Activated CD8-positive, alpha-beta memory T cell treated with anti-CD3 and anti-CD28 coated beads, Interleukin-2, amount 50 U/mL, for 1 hour (primary cell): Measurements from ENCODE around the gene DAPL1.

Source experiments
- DNase-seq: peaks from one replicate; pipeline ENCODE4 v3.0.0-alpha.2; 2020; ENCODE audit errors: extremely low read depth

DAPL1 gene

GRCh38 chr2:158777077-158777476, 18.0 kb upstream of the DAPL1 start:
- DNase-seq, result no peak

DNA sequence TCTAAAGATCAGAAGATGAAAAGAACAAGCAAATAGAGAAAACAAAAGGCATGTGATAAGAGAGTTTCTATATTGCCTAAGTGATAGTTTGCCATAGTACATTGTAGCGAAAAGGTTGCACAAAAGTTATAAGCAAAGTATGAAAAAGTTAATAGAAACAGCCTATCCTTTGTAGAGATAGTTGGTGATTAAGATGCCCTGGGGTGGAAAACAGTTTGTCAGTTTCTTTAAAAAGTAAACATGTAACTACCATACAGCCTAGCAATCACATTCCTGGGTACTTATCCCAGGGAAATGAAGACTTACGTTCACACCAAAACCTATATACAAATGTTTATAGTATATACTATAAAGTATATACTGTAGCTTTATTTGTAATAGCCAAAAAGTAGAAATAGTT, 16.9 kb upstream of the DAPL1 start:
- DNase-seq, result no peak

GRCh38 chr2:158779621-158780020, 15.5 kb upstream of the DAPL1 start:
- DNase-seq, result no peak

DNA sequence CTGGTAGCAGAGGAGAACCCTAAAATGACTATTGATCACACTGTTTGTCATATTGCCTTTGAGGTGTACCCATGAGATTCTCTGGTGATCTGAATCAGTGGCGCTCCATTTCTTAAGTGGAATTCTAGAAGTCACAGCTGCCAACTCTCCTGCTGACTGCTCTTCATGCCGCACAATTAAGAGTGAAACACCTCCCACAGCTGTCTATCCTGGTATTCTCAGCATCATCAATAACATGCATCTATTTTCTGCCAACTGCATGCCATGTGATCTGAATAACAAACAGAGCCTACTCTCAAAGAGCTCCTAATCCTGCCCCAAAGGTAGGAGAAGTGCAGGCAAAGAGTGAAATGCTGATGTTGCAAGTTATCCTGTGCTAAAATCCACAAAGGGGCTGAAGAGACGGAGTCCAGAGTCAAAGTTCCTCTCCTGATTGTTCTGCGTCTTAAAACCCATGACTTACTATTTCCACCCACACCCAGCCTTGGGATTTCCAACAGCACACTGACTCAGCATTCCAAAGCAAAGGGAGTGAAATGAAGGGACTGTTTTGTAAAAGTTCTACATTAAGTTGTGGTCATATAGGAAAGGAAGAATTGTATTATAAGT, 13.7 kb upstream of the DAPL1 start:
- DNase-seq, result no peak

GRCh38 chr2:158782136-158782535, 13.0 kb upstream of the DAPL1 start:
- no peak for DNase-seq

GRCh38 chr2:158782616-158783015, 12.5 kb upstream of the DAPL1 start:
- no peak for DNase-seq

DNA sequence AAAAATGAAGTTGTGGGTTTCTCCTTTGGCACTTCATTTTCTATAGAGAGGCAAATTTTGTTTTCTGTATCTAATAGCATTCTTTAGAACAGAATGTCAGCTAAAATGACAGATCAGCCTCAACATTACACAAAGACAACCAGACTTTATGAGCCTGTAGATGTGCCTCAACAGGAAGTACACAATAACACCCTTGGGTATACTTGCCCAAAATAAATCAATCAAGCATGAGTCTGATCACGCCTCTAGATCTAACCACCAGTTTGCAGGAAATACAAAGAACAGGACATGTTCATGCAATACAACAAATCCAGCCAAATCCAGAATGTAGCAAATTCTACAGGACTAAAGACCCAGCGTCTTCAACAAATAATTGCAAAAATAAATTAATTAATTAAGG, 11.2 kb upstream of the DAPL1 start:
- no peak for DNase-seq

GRCh38 chr2:158786897-158787296, 8.2 kb upstream of the DAPL1 start:
- no peak for DNase-seq

GRCh38 chr2:158788951-158789350, 6.2 kb upstream of the DAPL1 start:
- no peak for DNase-seq

- no peak for DNase-seq
These were observed 1.5 kb downstream of the DAPL1 start for GRCh38 chr2:158796652-158797051.

GRCh38 chr2:158797963-158798700, 3.0 kb downstream of the DAPL1 start:
- DNase-seq, result no peak

GRCh38 chr2:158799181-158799580, 4.1 kb downstream of the DAPL1 start:
- no peak for DNase-seq

- no peak for DNase-seq
These were observed 8.4 kb downstream of the DAPL1 start for GRCh38 chr2:158803506-158803905.

- DNase-seq, result no peak
These were observed 10.1 kb downstream of the DAPL1 start for GRCh38 chr2:158805255-158805654.

- no peak for DNase-seq
These were observed 10.8 kb downstream of the DAPL1 start for GRCh38 chr2:158805936-158806335.

GRCh38 chr2:158806941-158807340, 11.8 kb downstream of the DAPL1 start:
- no peak for DNase-seq

DNA sequence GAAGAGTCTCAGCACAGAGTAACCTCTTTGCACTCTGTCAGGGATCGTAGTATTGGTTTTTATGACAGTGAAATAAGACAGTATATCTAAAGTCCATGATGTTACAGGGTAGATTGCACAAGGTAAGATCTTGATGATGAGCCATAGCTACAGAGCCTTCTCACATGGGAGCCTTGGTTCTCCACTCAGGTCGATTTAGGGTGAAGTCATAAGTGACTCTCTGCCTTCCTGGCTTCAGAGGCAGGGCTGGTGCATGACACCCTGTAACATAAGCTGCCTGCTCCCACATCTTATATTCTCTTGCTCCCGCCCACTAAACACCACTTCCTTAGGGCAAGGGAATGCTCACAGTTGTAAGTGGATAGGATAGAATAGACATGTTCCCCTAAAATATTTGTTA, 13.3 kb downstream of the DAPL1 start:
- DNase-seq, result no peak

GRCh38 chr2:158809816-158810215, 14.7 kb downstream of the DAPL1 start:
- no peak for DNase-seq

DNA sequence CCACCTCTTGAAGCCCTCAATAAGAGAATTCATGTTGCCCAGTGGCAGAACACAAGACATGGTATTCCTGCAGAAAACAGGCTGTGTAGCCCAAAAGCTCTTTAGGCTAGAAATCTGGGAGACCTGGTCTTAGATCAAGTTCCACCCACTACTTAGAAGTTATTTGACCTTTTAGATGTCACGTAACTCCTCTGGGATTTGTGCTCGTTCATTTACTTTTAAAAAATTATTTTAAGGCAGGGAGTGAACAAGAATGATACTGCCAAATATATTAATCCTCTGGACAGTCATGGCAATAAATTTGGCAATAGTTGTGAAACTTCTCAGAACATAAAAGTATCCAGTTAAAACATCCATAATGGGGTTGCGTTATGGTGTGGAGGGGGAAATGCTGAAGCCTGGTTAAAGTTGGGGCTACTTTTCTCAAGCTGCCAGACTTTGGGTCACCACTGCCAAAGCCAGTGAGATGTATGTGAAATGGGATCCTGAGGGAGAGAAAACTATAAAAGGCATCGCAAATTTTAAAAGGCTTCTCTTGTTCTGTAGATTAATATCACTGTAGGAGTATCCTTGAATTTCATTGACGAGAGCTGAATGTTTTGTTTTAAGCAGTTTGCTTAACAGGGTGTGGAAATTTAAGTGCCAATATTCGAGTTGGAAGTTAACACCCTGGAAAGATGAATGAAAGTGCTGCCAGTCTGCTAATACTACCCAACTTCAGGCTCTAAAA, 15.8 kb downstream of the DAPL1 start:
- no peak for DNase-seq

GRCh38 chr2:158815166-158815565, 20.0 kb downstream of the DAPL1 start:
- DNase-seq, result no peak

DNA sequence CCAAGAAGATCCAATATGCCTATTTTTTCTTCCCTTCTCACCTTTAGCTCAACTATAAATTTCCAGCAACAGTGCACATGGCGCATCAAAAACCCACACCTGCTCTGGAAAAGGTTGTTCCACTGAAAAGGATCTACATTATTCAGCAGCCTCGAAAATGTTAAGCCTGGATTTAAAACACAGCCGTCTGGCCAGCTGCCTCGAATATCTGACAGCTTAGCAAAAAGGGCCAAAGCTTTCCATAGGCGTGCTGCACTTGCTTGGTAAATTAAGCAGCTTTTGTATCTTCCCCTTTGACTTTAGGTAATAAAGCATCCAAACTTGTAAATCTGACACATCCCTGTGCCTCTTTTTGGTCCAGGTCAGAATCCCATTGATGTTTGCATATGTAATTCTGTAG, 20.5 kb downstream of the DAPL1 start:
- no peak for DNase-seq

DNA sequence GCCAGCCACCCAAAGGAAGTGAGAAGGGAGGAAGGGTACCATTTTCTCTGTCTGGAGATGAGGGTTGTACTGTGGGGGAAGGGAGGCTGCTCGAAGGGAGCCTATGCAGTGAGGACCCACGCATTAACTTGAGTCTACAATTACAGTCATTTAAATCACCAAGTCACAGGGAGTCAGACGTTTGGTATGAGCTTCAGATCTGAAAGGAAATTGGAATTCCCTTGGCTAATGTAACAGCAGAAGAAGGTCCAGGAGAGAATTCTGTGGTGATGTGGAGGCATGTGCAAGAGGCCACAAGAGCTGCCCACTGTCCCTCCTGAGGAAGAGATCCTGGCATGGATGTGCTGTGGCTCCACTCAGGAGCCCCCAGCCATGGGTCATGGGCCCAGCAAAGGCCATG, 22.5 kb downstream of the DAPL1 start:
- DNase-seq, result no peak

- DNase-seq, result no peak
These were observed 23.4 kb downstream of the DAPL1 start for GRCh38 chr2:158818511-158818910.
